ENCODE data around the gene MAT2A. TPM values are rescaled to one million over a fixed set of nuclear protein-coding genes. Genes with fewer than 3 reads are reported as not detected.

MAT2A gene
- total RNA-seq, 1 experiment from 2014 or later: 444 TPM

DNA sequence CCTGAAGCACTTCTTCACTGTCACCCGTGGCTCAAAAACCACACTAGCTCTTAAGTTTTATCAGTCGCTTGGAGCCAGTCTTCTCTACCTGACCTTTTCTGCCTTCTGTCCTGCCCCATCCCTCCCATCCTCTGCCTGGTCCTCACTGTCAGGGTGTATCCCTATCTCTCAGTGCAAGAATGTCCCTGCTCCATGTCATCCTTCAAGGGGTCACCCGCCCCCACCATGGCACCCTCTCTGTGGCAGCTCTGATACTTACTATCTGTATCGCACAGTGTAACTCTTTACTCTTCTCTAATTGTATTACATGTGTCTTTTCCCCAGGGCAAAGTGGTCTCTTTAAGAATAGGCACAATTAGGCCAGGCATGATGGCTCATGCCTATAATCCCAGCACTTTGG, 49.7 kb downstream of the MAT2A start:
- H3K4me1 ChIP-seq (ENCODE audit: control insufficient read depth in 1 of 2, insufficient read depth in 2 of 2, low read length in 2 of 2): peaks cover 20 to 32% of the 10 kb centered on the region in 2 experiments
- RAD21 ChIA-PET (ENCODE audit: low non-redundant PET in 1 of 2, low total read pairs in 2 of 2, uncharacterized antibody in 2 of 2, unreplicated experiment in 2 of 2): no interaction called here
- no peak overlapping the region for H3K4me2 ChIP-seq (ENCODE audit: low read length)
- no peak for ATAC-seq
- H3K9me2 ChIP-seq (ENCODE audit: insufficient read depth): no peaks in the 10 kb centered on the region
- no peaks in the 10 kb centered on the region for H3K27me3 ChIP-seq (ENCODE audit: insufficient read depth, low read length)
- CTCF ChIA-PET: no interaction called here
- BruUV-seq (replicated peaks): no TSS peak
- DNase-seq (ENCODE audit: low read depth, low spot score): no peak
- H3K9ac ChIP-seq (ENCODE audit: low read length): no peak overlapping the region
- POLR2A ChIA-PET: no interaction called here
- H3K4me3 ChIP-seq (replicated peaks in 1 of 2; ENCODE audit: low read depth in 1 of 2, low read length in 2 of 2): no peak overlapping the region
- intact Hi-C loops (cut with micrococcal nuclease): no loop called here
- H3K36me3 ChIP-seq (ENCODE audit: control insufficient read depth in 1 of 2, insufficient read depth in 2 of 2, low read length in 2 of 2): no peaks in the 10 kb centered on the region
- H2AFZ ChIP-seq (ENCODE audit: low read depth, low read length, poor library complexity, severe bottlenecking): no peak overlapping the region
- no peak overlapping the region for H3K27ac ChIP-seq (ENCODE audit: low read depth, low read length)
- H4K20me1 ChIP-seq (ENCODE audit: insufficient read depth): no peaks in the 10 kb centered on the region
- no peak for TF ChIP-seq FOSL1 (IDR thresholded peaks at IDR 0.05; ENCODE audit: low read depth)
- H3K79me2 ChIP-seq (ENCODE audit: insufficient read depth, low read length): no peaks in the 10 kb centered on the region
- no peaks in the 10 kb centered on the region for H3K9me3 ChIP-seq (ENCODE audit: control insufficient read depth in 1 of 2, insufficient read depth in 1 of 2, low read depth in 1 of 2, low read length in 2 of 2)

DNA sequence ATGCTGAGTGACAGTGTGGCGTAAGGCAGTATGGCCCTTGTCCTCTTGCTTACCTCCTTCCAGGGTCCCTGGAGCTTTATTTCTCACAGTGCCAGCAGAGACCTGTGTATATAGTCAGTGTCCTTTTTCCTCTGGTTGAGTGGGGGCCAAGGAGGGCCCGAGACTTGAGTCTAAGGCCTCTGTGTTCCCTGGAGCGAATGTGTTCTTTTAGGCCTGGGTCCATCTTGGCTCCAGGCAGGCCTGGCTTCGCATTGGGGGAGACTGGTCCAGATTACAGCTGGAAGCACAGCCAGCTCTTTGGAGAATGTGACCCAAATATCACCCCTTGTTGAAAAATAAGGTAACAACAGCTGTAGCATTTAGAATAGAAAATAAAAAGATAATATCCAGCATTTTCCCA, 50.2 kb downstream of the MAT2A start:
- RAD21 ChIA-PET (ENCODE audit: low non-redundant PET in 1 of 2, low total read pairs in 2 of 2, uncharacterized antibody in 2 of 2, unreplicated experiment in 2 of 2): no interaction called here
- CTCF ChIA-PET: no interaction called here
- Histone ChIP-seq H3K9ac (ENCODE audit: low read length) (no peak overlapping the region), H3K9me3 (ENCODE audit: control insufficient read depth in 1 of 2, insufficient read depth in 1 of 2, low read depth in 1 of 2, low read length in 2 of 2) (no peaks in the 10 kb centered on the region), H2AFZ (ENCODE audit: low read depth, low read length, poor library complexity, severe bottlenecking) (no peak overlapping the region), H3K9me2 (ENCODE audit: insufficient read depth) (no peaks in the 10 kb centered on the region), H3K79me2 (ENCODE audit: insufficient read depth, low read length) (no peaks in the 10 kb centered on the region), H4K20me1 (ENCODE audit: insufficient read depth) (no peaks in the 10 kb centered on the region), H3K4me1 (ENCODE audit: control insufficient read depth in 1 of 2, insufficient read depth in 2 of 2, low read length in 2 of 2) (peaks cover 20 to 34% of the 10 kb centered on the region in 2 experiments), H3K4me3 (replicated peaks in 1 of 2; ENCODE audit: low read depth in 1 of 2, low read length in 2 of 2) (no peak overlapping the region), H3K27ac (ENCODE audit: low read depth, low read length) (no peak overlapping the region), H3K27me3 (ENCODE audit: insufficient read depth, low read length) (no peaks in the 10 kb centered on the region), H3K36me3 (ENCODE audit: control insufficient read depth in 1 of 2, insufficient read depth in 2 of 2, low read length in 2 of 2) (no peaks in the 10 kb centered on the region), H3K4me2 (ENCODE audit: low read length) (no peak overlapping the region)
- no peak for TF ChIP-seq EZH2phosphoT487 (IDR thresholded peaks at IDR 0.05; ENCODE audit: borderline replicate concordance)
- TF ChIP-seq, protein P1, sequence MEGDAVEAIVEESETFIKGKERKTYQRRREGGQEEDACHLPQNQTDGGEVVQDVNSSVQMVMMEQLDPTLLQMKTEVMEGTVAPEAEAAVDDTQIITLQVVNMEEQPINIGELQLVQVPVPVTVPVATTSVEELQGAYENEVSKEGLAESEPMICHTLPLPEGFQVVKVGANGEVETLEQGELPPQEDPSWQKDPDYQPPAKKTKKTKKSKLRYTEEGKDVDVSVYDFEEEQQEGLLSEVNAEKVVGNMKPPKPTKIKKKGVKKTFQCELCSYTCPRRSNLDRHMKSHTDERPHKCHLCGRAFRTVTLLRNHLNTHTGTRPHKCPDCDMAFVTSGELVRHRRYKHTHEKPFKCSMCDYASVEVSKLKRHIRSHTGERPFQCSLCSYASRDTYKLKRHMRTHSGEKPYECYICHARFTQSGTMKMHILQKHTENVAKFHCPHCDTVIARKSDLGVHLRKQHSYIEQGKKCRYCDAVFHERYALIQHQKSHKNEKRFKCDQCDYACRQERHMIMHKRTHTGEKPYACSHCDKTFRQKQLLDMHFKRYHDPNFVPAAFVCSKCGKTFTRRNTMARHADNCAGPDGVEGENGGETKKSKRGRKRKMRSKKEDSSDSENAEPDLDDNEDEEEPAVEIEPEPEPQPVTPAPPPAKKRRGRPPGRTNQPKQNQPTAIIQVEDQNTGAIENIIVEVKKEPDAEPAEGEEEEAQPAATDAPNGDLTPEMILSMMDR (IDR thresholded peaks at IDR 0.05 in 2 of 3, conservative IDR thresholded peaks at IDR 0.05 in 1 of 3; ENCODE audit: borderline replicate concordance in 1 of 3, insufficient read depth in 1 of 3, low read depth in 2 of 3, low read length in 2 of 3): no peak
- TF ChIP-seq ZFX (IDR thresholded peaks at IDR 0.05): no peak
- no peak for TF ChIP-seq SRF (IDR thresholded peaks at IDR 0.05; ENCODE audit: low read depth)
- TF ChIP-seq CBX3 (IDR thresholded peaks at IDR 0.05; ENCODE audit: low read depth): no peak
- TF ChIP-seq ELF1 (IDR thresholded peaks at IDR 0.05; ENCODE audit: borderline replicate concordance, low read depth): no peak
- TF ChIP-seq ZNF274 (IDR thresholded peaks at IDR 0.05; ENCODE audit: low read depth, low read length): no peak
- no peak for TF ChIP-seq JUND (IDR thresholded peaks at IDR 0.05)
- TF ChIP-seq EGR1 (IDR thresholded peaks at IDR 0.05; ENCODE audit: low read depth): no peak
- TF ChIP-seq YY1 (IDR thresholded peaks at IDR 0.05; ENCODE audit: extremely low read depth, insufficient replicate concordance, low read depth, low read length): no peak
- TF ChIP-seq CEBPB (IDR thresholded peaks at IDR 0.05; ENCODE audit: low read depth): no peak
- no peak for TF ChIP-seq FOSL1 (IDR thresholded peaks at IDR 0.05; ENCODE audit: low read depth)
- TF ChIP-seq, protein P2, sequence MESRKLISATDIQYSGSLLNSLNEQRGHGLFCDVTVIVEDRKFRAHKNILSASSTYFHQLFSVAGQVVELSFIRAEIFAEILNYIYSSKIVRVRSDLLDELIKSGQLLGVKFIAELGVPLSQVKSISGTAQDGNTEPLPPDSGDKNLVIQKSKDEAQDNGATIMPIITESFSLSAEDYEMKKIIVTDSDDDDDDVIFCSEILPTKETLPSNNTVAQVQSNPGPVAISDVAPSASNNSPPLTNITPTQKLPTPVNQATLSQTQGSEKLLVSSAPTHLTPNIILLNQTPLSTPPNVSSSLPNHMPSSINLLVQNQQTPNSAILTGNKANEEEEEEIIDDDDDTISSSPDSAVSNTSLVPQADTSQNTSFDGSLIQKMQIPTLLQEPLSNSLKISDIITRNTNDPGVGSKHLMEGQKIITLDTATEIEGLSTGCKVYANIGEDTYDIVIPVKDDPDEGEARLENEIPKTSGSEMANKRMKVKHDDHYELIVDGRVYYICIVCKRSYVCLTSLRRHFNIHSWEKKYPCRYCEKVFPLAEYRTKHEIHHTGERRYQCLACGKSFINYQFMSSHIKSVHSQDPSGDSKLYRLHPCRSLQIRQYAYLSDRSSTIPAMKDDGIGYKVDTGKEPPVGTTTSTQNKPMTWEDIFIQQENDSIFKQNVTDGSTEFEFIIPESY (IDR thresholded peaks at IDR 0.05; ENCODE audit: extremely low read depth, insufficient replicate concordance, low read length): no peak
- TF ChIP-seq, protein P3, sequence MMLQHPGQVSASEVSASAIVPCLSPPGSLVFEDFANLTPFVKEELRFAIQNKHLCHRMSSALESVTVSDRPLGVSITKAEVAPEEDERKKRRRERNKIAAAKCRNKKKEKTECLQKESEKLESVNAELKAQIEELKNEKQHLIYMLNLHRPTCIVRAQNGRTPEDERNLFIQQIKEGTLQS (IDR thresholded peaks at IDR 0.05): no peak
- no peak for TF ChIP-seq POLR2A (IDR thresholded peaks at IDR 0.05; ENCODE audit: borderline replicate concordance, extremely low read depth, insufficient read depth, insufficient read length)
- no peak for TF ChIP-seq EZH2 (IDR thresholded peaks at IDR 0.05)
- no peak for TF ChIP-seq SP1 (IDR thresholded peaks at IDR 0.05; ENCODE audit: low read depth)
- BruUV-seq (replicated peaks): no TSS peak
- ATAC-seq (no peak), DNase-seq (ENCODE audit: low read depth, low spot score) (no peak)
- POLR2A ChIA-PET: no interaction called here
- intact Hi-C loops (cut with micrococcal nuclease): no loop called here

All from HCT116 (cell line).